Osteoblast (primary cell): ENCODE data around the gene CDH4. TPM values are rescaled to one million over a fixed set of nuclear protein-coding genes. Genes with fewer than 3 reads are reported as not detected.
A peak's percentile ranks its signal among the peaks of the same experiment; 100 is the strongest.

Experiments
- DNase-seq: peaks from one replicate; pipeline ENCODE4 v3.0.0; 2011; ENCODE audit warnings: low spot score, mixed read lengths; ENCODE audit not compliant: insufficient read length; ENCODE audit errors: missing footprints
- H2AFZ ChIP-seq: 2 replicates; pipeline ENCODE4 v1.6.0; 2011; ENCODE audit warnings: mild to moderate bottlenecking, low read length
- H3K27ac ChIP-seq: 2 replicates; pipeline ENCODE4 v1.5.1; 2011; ENCODE audit warnings: mild to moderate bottlenecking, low read depth, low read length, moderate library complexity
- H3K27me3 ChIP-seq: 2 replicates; pipeline ENCODE4 v1.6.0; 2012; ENCODE audit warnings: mild to moderate bottlenecking, control low read depth, inconsistent platforms, low read length, moderate library complexity; ENCODE audit not compliant: insufficient read depth
- H3K36me3 ChIP-seq: 2 replicates; pipeline ENCODE4 v1.5.1; 2011; ENCODE audit warnings: mild to moderate bottlenecking, low read length, control low read depth, moderate library complexity; ENCODE audit not compliant: insufficient read depth
- H3K4me1 ChIP-seq: 2 replicates; pipeline ENCODE4 v1.5.1; 2011; ENCODE audit warnings: mild to moderate bottlenecking, low read length, control low read depth, moderate library complexity; ENCODE audit not compliant: insufficient read depth
- H3K4me2 ChIP-seq: 2 replicates; pipeline ENCODE4 v1.6.0; 2011; ENCODE audit warnings: mild to moderate bottlenecking, low read length; ENCODE audit not compliant: insufficient read depth
- H3K4me3 ChIP-seq: fragments of 200-600 bp; sonication (generic); 3 replicates; pipeline ENCODE4 v1.5.1; 2012; ENCODE audit warnings: mild to moderate bottlenecking, low read length, inconsistent platforms; ENCODE audit not compliant: insufficient read depth
- H3K79me2 ChIP-seq: 2 replicates; pipeline ENCODE4 v1.6.0; 2012; ENCODE audit warnings: mild to moderate bottlenecking, low read length, control low read depth, inconsistent platforms; ENCODE audit not compliant: insufficient read depth
- H3K9me3 ChIP-seq: 2 replicates; pipeline ENCODE4 v1.5.1; 2011; ENCODE audit warnings: low read depth, low read length, control low read depth
- H4K20me1 ChIP-seq: 2 replicates; pipeline ENCODE4 v1.6.0; 2012; ENCODE audit warnings: mild to moderate bottlenecking, low read length, control low read depth; ENCODE audit not compliant: insufficient read depth
- CTCF ChIP-seq: IDR thresholded peaks from 2 replicates; pipeline ENCODE4 v1.5.1; 2011; ENCODE audit warnings: mild to moderate bottlenecking, low read depth, low read length, moderate library complexity; ENCODE audit errors: extremely low read depth
- total RNA-seq: library from RNA; depleted of rRNA; stranded (reverse); fragments of >200 nt; gene quantifications from 2 replicates; pipeline ENCODE4 v1.2.3, GENCODE V29; 2012

Gene CDH4
- total RNA-seq, 1 donor = 1.1 TPM

DNA sequence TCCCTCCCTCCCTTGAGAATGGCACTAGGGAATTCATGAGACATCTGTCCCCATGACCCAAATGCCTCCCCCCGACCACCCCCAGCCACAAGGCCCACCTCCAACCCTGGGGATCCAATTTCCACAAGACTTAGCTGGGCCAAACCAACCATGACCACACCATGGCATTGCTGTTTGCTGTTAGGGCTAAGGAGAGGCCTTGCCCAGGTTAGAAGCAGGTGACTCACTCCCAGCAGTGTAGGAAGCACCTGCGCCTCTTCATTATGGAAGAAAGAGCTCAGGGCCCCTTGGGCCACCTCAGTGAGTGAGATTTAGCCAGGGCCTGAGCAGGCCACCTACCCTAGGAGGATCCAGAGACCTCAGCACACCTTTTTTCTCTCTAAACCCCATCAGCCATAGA lies 475.7 kb downstream of the CDH4 start:
- no peak overlapping the region for H2AFZ ChIP-seq
- no peaks in the 10 kb centered on the region for H3K36me3 ChIP-seq
- no peaks in the 10 kb centered on the region for H3K27me3 ChIP-seq
- no peak overlapping the region for H3K27ac ChIP-seq
- no peak for TF ChIP-seq CTCF
- no peak overlapping the region for H3K4me2 ChIP-seq
- H3K4me3 ChIP-seq = no peak overlapping the region
- no peaks in the 10 kb centered on the region for H3K79me2 ChIP-seq
- H4K20me1 ChIP-seq = no peaks in the 10 kb centered on the region
- DNase-seq = peak; percentile 27
- H3K4me1 ChIP-seq = no peaks in the 10 kb centered on the region
- no peaks in the 10 kb centered on the region for H3K9me3 ChIP-seq

DNA sequence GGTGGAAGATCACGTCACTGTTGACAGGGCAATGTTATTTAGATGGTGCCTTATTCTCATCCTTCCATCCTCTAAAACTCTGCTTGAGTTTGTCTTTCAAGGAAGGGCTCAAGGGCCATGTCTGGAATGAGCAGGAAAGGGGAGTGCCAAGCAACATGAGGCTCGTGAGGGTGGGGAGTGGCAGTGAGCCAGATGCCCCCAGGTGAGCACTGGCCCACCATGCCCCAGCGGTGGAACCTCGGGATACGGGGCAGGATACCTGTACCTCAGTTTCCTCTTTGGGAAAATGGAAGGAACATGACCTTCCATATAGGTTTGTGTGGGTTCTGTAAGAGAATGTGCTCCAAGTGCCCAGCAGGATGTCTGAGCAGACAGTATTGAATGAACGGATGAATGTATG lies 476.3 kb downstream of the CDH4 start:
- H3K79me2 ChIP-seq = no peaks in the 10 kb centered on the region
- no peak for TF ChIP-seq CTCF
- no peaks in the 10 kb centered on the region for H4K20me1 ChIP-seq
- no peaks in the 10 kb centered on the region for H3K4me1 ChIP-seq
- no peak for DNase-seq
- no peak overlapping the region for H3K4me2 ChIP-seq
- H3K4me3 ChIP-seq = no peak overlapping the region
- H3K36me3 ChIP-seq = no peaks in the 10 kb centered on the region
- no peaks in the 10 kb centered on the region for H3K27me3 ChIP-seq
- H3K27ac ChIP-seq = no peak overlapping the region
- H2AFZ ChIP-seq = no peak overlapping the region
- H3K9me3 ChIP-seq = no peaks in the 10 kb centered on the region

GRCh38 chr20:61728786-61729770 lies 477.0 kb downstream of the CDH4 start:
- Histone ChIP-seq H3K27me3 (no peaks in the 10 kb centered on the region), H2AFZ (no peak overlapping the region), H3K9me3 (no peaks in the 10 kb centered on the region), H3K4me3 (no peak overlapping the region), H3K4me1 (no peaks in the 10 kb centered on the region), H3K4me2 (no peak overlapping the region), H3K36me3 (no peaks in the 10 kb centered on the region), H3K79me2 (no peaks in the 10 kb centered on the region), H3K27ac (no peak overlapping the region), H4K20me1 (no peaks in the 10 kb centered on the region)
- peak; percentile 83 for DNase-seq
- TF ChIP-seq CTCF = no peak

DNA sequence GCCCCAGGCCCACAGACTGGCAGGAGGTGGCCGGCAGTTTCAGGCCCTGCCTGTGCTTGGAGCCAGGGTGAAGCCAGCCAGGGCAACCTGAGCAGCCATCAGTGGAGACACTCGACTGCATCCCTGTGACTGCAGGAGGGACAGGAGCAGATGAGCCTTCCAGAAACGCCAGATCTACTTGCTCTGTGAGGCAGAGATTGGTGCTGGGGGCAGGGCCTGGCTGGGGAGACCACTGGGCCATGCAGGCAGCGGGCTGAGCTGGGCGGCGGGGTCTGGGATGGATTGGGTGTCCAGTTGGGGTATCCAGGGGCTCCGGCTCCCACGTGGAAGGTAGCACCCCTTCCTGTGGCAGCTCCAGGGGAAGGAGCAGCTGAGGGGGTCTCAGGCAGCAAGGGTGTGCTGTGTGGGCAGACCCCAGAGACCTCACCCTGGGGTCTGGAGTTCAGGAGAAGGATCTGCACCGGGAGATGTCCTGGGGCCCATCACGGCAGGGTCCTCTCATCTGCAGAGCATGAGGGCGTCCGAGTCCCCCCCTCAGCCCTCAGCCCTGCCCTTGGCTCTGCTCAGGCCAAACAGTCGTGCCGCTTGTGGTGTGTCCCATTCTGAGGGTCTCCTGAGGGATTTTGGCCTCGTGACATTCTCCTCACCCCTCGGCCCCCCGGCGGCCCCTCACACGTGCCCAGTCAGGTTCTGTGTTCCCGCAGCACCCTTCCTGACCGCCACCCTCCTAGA lies 478.7 kb downstream of the CDH4 start:
- Histone ChIP-seq H3K79me2 (no peaks in the 10 kb centered on the region), H3K4me1 (no peaks in the 10 kb centered on the region), H3K27me3 (no peaks in the 10 kb centered on the region), H3K4me3 (no peak overlapping the region), H3K4me2 (no peak overlapping the region), H3K27ac (no peak overlapping the region), H2AFZ (no peak overlapping the region), H3K36me3 (no peaks in the 10 kb centered on the region), H3K9me3 (no peaks in the 10 kb centered on the region), H4K20me1 (no peaks in the 10 kb centered on the region)
- TF ChIP-seq CTCF = no peak
- peak; percentile 81 for DNase-seq
